Thymus (tissue), 11 donors: ENCODE measurements around the gene KLF1. TPM values are rescaled to one million over a fixed set of nuclear protein-coding genes. Genes with fewer than 3 reads are reported as not detected.

ENCODE experiments used
- DNase-seq, 9 donors: peaks; one replicate each; pipeline ENCODE4 v3.0.0-alpha.2; 2013; ENCODE audit warnings: low spot score in 9 of 9, low read depth in 6 of 9, missing footprints in 1 of 9
- H3K27ac ChIP-seq, 2 donors: one replicate each; pipeline ENCODE4 v1.5.1; 2013; ENCODE audit warnings: control low read depth in 1 of 2, low read depth in 1 of 2, low read length in 1 of 2, mild to moderate bottlenecking in 1 of 2, moderate library complexity in 1 of 2
- H3K27me3 ChIP-seq, 2 donors: one replicate each; pipeline ENCODE4 v1.5.1; 2013; ENCODE audit warnings: low read length in 1 of 2; ENCODE audit not compliant: control insufficient read depth in 2 of 2, insufficient read depth in 1 of 2
- H3K36me3 ChIP-seq, 2 donors: one replicate each; pipeline ENCODE4 v1.5.1; 2013; ENCODE audit warnings: low read length in 1 of 2, mild to moderate bottlenecking in 1 of 2, moderate library complexity in 1 of 2; ENCODE audit not compliant: control insufficient read depth in 2 of 2, insufficient read depth in 2 of 2
- H3K4me1 ChIP-seq, 2 donors: one replicate each; pipeline ENCODE4 v1.5.1; 2013; ENCODE audit warnings: low read length in 2 of 2; ENCODE audit not compliant: control insufficient read depth in 2 of 2, insufficient read depth in 2 of 2
- H3K4me3 ChIP-seq, 2 donors: one replicate each; pipeline ENCODE4 v1.5.1; 2013; ENCODE audit warnings: low read length in 2 of 2, control low read depth in 1 of 2, mild to moderate bottlenecking in 1 of 2
- H3K9me3 ChIP-seq, 2 donors: one replicate each; pipeline ENCODE4 v1.5.1; 2013; ENCODE audit warnings: low read length in 1 of 2, mild to moderate bottlenecking in 1 of 2; ENCODE audit not compliant: control insufficient read depth in 2 of 2, insufficient read depth in 1 of 2
- WGBS: extraction: QIAGEN DNeasy Blood & Tissue Kit; methylation state at CpG from one replicate; pipeline ENCODE4 v1.1.7; 2013; 5-methylcytosine and 5-hydroxymethylcytosine counted together
- polyA plus RNA-seq: library from polyadenylated mRNA; stranded (reverse); fragments of 200-250 nt; gene quantifications from one replicate; pipeline ENCODE4 v1.2.3, GENCODE V29; 2013
- total RNA-seq: library from RNA; stranded (reverse); fragments of 120-200 nt; gene quantifications from one replicate; pipeline ENCODE4 v1.2.4, GENCODE V29; 2013
- donor health status: healthy.

Gene KLF1
- total and polyA plus RNA-seq, 2 donors, result 0.09 to 2.5 TPM

DNA sequence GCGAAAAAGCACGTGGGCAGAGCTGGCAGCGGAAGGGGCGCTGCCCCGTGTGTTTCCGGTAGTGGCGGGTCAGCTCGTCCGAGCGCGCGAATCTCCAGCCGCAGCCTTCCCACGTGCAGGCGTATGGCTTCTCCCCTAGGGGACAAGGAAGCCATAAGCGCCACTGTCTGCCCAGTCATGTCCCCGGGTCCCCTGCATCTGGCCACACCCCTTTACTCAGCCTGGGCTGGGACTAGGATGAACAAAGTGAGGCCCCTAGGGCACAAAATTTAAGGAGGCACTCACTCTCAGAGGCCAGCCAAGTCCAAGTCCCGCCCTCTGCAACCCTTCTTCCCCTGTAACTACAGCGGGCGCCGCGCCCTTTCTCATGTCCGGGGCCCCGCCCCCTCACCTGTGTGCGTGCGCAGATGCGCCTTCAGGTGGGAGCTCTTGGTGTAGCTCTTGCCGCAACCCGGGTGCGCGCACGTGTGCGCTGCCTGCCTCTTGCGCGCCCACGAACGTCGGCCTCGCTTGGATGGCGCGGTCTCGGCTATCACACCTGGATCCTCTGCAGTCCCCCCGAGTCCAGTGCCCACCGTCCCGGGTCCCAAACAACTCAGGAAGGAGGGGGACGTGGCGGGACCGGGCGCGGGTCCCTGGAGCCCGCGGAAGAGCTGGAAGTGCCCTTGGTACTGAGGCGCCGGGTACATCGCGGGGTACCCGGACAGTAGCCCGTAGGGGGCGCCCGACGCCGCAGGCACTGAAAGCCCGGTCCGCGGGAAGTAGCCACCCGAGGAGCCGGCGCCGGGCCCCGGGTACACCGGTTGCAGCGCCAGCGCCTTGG, 1.9 kb downstream of the KLF1 start:
- Histone ChIP-seq H3K4me3 (peak overlapping the region; percentile 40 to 56), H3K27ac (peak overlapping the region in 1 of 2 donors; percentile 42), H3K9me3 (peaks cover 3 to 38% of the 10 kb centered on the region in 2 donors), H3K27me3 (peaks cover 22 to 57% of the 10 kb centered on the region in 2 donors), H3K36me3 (no peaks in the 10 kb centered on the region), H3K4me1 (peaks cover 13 to 29% of the 10 kb centered on the region in 2 donors)
- DNase-seq, result peak in 7 of 9 donors; percentile 50 to 87 (median 70)
- 1% methylated on average over 73 of the region's 73 CpGs for WGBS

DNA sequence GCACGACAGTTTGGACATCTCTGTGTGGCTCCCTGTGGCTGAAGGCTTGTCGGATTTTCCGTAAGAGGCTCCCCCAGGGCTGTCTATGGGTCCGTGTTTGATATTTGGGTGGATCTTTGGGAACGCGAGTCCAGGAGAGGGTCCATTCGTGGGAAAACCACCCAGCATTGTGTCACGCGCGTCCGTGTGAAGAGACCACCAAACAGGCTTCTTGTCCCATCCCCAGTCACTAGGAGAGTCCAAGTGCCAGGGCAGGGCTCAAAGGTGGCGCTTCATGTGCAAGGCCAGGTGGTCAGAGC, 2.4 kb downstream of the KLF1 start:
- Histone ChIP-seq H3K36me3 (no peaks in the 10 kb centered on the region), H3K27me3 (peaks cover 22 to 57% of the 10 kb centered on the region in 2 donors), H3K27ac (no peak overlapping the region), H3K4me1 (peaks cover 12 to 27% of the 10 kb centered on the region in 2 donors), H3K4me3 (peak overlapping the region; percentile 40 to 56), H3K9me3 (peaks cover 3 to 38% of the 10 kb centered on the region in 2 donors)
- DNase-seq, result no peak
- 77% methylated on average over 12 of the region's 12 CpGs for WGBS

DNA sequence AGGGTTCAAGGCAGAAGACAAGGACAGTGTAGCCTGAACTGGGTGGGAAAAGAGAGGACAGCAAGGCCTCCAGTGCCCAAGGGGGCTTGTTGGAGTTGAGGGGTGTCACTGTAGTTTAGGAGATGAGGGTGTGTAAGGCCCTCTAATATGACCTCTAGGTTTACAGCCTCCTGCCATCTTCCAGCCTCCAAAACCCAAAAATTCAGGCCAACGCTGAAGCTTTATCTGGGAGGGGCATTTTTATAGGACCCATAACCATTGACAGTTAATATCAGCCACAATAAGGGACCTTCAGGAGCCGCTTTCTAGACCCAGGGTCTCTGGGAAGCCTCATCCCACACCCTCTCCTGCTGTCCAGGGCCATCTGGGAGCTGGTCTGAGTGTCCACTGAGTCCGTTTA, 2.8 kb downstream of the KLF1 start:
- H3K4me3 ChIP-seq, result no peak overlapping the region

DNA sequence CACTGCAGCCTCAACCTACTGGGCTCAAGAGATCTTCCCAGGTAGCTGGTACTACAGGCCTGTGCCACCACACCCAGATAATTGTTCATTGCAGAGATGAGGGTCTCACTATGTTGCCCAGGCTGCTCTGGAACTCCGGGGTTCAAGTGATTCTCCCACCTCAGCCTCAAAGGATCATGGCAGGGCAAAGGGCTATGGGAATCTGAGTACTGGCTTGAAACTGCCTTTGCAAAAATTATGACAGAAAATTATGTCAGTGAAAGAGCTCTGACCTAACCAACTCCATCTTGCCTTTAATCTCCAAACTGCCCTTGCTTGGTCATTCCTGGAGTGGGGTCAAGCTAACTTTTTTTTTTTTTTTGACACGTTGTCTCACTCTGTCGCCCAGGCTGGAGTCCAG, 4.4 kb downstream of the KLF1 start:
- H3K4me3 ChIP-seq, result no peak overlapping the region
- peaks cover 12 to 27% of the 10 kb centered on the region in 2 donors for H3K4me1 ChIP-seq
- H3K36me3 ChIP-seq, result peaks cover 8 to 10% of the 10 kb centered on the region in 2 donors
- peaks cover 22 to 54% of the 10 kb centered on the region in 2 donors for H3K27me3 ChIP-seq
- no peak for DNase-seq
- no peak overlapping the region for H3K27ac ChIP-seq
- WGBS, result 96% methylated on average over 3 of the region's 3 CpGs
- H3K9me3 ChIP-seq, result peaks cover 3 to 38% of the 10 kb centered on the region in 2 donors

More for the DNA sequence above, 2.8 kb downstream of the KLF1 start:
- no peak for DNase-seq
- H3K27ac ChIP-seq, result no peak overlapping the region
- WGBS, result 97% methylated on average over 3 of the region's 3 CpGs
- peaks cover 3 to 38% of the 10 kb centered on the region in 2 donors for H3K9me3 ChIP-seq
- H3K4me1 ChIP-seq, result peaks cover 12 to 27% of the 10 kb centered on the region in 2 donors
- no peaks in the 10 kb centered on the region for H3K36me3 ChIP-seq
- H3K27me3 ChIP-seq, result peaks cover 22 to 57% of the 10 kb centered on the region in 2 donors

DNA sequence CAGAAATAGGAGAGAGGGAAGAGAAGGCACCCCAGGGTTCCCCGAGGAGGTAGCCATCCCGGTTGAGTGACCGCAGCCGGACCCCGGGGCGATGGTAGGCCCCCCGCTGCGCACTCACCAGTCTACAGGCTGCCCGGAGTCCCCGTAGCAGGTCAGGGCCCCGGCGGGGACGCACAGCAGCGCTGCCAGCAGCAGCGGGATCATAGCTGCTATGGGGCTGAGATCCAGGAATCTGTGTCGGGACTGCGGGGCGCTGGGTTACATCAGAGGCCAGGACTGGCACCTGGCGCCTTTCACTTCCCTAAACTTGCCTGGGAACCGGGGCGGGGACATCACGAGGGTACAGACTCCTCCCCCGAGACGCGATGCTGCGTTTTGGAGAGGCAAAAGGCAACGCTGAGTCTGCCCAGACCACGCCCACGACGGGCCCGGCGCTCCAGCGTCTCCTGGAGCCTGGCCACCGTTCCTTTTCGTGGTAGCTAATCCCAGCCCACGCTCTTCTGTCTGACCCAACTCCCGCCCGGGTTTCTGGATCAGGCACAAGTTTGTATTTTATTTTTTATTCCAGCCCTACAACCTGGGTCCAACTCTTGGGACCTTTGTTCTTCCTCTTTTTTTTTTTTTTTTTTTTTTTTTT, 5.7 kb downstream of the KLF1 start, which contains the start of gene DNASE2:
TSS of gene DNASE2 (minus strand) at position 278 of the 637 bp plus-strand sequence. CDS start at position 204, 74 bp downstream.
- under 1% methylated on average over 38 of the region's 38 CpGs for WGBS
- H3K4me1 ChIP-seq, result peaks cover 12 to 27% of the 10 kb centered on the region in 2 donors
- H3K36me3 ChIP-seq, result peaks cover 10 to 16% of the 10 kb centered on the region in 2 donors
- peak within 1 kb of the TSS; percentile 78 to 88 for H3K4me3 ChIP-seq
- peaks cover 20 to 41% of the 10 kb centered on the region in 2 donors for H3K27me3 ChIP-seq
- DNase-seq, result peak; percentile 76 to 93 (median 84)
- peak within 1 kb of the TSS; percentile 68 to 77 for H3K27ac ChIP-seq
- H3K9me3 ChIP-seq, result peaks cover 3 to 38% of the 10 kb centered on the region in 2 donors

DNA sequence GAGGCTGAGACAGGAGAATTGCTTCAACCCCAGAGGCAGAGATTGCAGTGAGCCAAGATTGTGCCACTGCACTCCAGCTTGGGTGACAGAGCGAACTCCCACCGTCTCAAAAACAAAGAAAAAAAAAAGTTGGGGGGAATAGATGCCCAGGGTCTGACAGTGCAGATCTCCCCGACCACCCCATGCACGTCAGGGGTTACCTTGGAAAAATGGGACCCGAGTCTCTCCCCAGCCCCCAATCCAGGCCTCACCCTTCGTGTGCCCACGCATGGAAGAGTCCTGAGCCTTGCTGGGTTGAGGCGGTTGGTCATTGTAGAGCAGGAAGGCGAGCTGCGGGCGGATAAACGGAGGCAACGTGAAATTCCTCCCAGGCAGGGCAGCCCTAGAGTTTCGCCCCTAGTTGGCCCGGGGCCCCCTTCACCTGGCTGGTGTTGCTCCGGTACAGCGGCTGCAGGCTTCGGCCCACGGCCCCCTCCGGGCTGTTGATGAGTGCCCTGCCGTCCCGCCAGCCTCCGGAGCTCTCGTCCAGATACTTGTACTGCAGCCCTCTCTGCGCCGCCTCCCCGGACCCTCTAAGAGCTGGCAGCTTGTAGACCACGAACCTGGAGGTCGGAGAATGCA, 6.3 kb downstream of the KLF1 start:
- H3K27ac ChIP-seq, result peak overlapping the region; percentile 68 to 77
- peaks cover 15 to 23% of the 10 kb centered on the region in 2 donors for H3K36me3 ChIP-seq
- 25% methylated on average over 29 of the region's 29 CpGs for WGBS
- peak overlapping the region; percentile 78 to 88 for H3K4me3 ChIP-seq
- peaks cover 12 to 27% of the 10 kb centered on the region in 2 donors for H3K4me1 ChIP-seq
- H3K27me3 ChIP-seq, result peaks cover 14 to 35% of the 10 kb centered on the region in 2 donors
- DNase-seq, result no peak
- H3K9me3 ChIP-seq, result peaks cover 3 to 38% of the 10 kb centered on the region in 2 donors

DNA sequence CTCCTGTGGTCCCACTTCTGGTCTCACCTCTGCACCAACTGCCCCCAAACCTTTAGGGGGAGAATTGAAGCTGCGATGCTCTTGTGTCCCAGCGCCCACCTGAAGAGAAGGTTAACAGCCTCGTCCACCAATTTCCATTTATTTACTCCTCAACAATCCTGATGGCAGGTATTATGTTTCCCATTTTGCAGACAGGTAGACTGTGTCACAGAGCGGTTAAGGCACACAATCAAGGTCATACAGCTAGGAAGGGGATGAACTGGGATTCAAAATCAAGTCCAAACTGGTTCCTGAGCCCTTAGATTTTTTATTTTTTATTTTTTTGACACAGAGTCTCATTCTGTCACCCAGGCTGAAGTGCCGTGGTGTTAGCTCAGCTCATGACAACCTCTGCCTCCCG, 11.9 kb downstream of the KLF1 start:
- no peak for DNase-seq
- H3K9me3 ChIP-seq, result peaks cover 0 to 13% of the 10 kb centered on the region in 2 donors
- no peak overlapping the region for H3K4me3 ChIP-seq
- peaks cover 0 to 4% of the 10 kb centered on the region in 2 donors for H3K4me1 ChIP-seq
- H3K27me3 ChIP-seq, result peaks cover 0 to 10% of the 10 kb centered on the region in 2 donors
- H3K27ac ChIP-seq, result no peak overlapping the region
- 97% methylated on average over 6 of the region's 6 CpGs for WGBS
- peaks cover 17 to 38% of the 10 kb centered on the region in 2 donors for H3K36me3 ChIP-seq

DNA sequence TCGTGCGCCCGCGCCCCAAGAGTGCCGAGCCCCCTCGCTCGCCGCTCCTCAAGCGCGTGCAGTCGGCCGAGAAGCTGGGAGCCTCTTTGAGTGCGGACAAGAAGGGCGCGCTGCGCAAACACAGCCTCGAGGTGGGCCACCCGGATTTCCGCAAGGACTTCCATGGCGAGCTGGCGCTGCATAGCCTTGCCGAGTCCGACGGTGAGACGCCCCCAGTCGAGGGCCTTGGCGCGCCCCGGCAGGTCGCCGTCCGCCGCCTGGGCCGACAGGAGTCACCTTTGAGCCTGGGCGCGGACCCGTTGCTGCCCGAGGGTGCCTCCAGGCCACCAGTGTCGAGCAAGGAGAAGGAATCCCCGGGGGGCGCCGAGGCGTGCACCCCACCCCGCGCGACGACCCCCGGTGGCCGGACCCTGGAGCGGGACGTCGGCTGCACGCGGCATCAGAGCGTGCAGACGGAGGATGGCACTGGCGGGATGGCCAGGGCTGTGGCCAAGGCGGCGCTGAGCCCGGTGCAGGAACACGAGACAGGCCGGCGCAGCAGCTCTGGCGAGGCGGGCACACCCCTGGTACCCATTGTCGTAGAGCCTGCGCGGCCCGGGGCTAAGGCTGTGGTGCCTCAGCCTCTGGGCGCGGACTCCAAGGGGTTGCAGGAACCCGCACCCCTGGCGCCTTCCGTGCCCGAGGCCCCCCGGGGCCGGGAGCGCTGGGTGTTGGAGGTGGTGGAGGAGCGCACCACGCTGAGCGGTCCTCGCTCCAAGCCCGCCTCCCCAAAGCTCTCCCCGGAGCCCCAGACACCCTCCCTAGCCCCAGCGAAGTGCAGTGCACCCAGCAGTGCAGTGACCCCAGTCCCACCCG, 12.9 kb downstream of the KLF1 start:
- Histone ChIP-seq H3K9me3 (peaks cover 0 to 13% of the 10 kb centered on the region in 2 donors), H3K4me1 (peaks cover 0 to 4% of the 10 kb centered on the region in 2 donors), H3K27me3 (peaks cover 0 to 10% of the 10 kb centered on the region in 2 donors), H3K4me3 (no peak overlapping the region), H3K27ac (peak overlapping the region in 1 of 2 donors; percentile 31), H3K36me3 (peaks cover 17 to 38% of the 10 kb centered on the region in 2 donors)
- 95% methylated on average over 86 of the region's 86 CpGs for WGBS
- DNase-seq, result no peak
